ENCODE results near the gene CDH20. TPM values are rescaled to one million over a fixed set of nuclear protein-coding genes. Genes with fewer than 3 reads are reported as not detected.

Gene CDH20
- total RNA-seq, 4 donors from 2014 or later: 1.4 to 17.7 (median 5.1) TPM; not detected in 1

DNA sequence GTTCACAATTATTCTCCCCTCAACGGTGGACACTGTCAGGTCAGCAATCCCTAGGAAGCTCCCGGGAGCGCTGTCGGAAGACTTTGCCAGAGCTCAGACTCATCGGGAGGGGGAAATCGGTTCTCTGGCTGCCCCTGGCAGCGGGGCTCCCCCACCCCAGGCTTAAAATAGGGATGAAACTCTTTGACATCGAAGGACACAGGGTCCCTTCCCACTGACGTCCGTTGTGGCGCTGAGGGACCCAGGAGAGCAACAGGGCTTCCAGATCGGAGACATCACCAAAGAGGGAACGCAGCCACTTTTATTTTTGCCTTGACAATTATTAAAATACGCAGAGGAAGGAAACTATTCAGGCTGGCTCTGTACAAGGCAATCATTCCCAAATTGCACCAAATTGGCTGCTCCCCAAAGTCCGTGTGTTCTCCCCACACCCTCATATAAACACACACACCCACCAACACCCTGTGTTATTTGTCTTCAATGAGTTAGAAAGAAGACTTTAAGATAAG, 249.0 kb downstream of the CDH20 start:
- TF ChIP-seq, protein P1, sequence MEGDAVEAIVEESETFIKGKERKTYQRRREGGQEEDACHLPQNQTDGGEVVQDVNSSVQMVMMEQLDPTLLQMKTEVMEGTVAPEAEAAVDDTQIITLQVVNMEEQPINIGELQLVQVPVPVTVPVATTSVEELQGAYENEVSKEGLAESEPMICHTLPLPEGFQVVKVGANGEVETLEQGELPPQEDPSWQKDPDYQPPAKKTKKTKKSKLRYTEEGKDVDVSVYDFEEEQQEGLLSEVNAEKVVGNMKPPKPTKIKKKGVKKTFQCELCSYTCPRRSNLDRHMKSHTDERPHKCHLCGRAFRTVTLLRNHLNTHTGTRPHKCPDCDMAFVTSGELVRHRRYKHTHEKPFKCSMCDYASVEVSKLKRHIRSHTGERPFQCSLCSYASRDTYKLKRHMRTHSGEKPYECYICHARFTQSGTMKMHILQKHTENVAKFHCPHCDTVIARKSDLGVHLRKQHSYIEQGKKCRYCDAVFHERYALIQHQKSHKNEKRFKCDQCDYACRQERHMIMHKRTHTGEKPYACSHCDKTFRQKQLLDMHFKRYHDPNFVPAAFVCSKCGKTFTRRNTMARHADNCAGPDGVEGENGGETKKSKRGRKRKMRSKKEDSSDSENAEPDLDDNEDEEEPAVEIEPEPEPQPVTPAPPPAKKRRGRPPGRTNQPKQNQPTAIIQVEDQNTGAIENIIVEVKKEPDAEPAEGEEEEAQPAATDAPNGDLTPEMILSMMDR (IDR thresholded peaks at IDR 0.05; ENCODE audit: low read depth): no peak

DNA sequence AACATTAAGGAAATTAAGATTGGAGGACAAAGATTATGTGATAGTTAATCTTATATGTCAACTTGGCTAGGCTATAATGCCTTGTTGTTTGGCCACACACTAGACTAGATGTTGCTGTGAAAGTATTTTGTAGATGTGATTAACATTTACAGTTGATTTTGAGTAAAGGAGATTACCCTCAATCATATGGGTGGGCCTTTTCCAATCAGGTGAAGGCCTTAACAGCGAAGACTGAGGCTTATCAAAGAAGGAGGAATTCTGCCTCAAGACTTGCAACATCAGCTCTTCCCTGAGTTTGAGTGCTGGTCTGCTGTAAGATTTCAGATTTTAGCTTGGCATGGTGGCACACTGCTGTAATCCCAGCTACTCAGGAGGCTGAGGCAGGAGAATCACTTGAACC, 250.3 kb downstream of the CDH20 start:
- TF ChIP-seq, protein P1 (IDR thresholded peaks at IDR 0.05; ENCODE audit: low read depth): no peak

DNA sequence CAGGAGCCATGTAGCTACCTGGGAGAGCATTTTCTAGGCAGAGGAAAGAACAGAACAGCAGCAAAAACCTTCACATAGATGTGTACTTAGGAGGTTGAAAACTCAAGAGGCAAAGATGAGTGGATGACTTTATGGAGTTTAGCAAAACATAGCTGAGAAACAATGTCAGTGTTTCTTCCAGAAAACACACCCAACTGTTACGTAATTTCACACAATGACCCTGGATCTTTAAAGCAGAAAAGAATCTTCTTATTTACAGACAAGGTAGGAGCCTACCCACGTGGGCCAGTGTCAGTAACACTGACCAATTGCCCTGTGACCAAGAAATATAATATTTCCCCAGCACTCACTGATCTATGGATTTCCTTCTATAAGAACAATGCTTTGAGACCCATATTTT, 254.6 kb downstream of the CDH20 start:
- TF ChIP-seq, protein P1 (IDR thresholded peaks at IDR 0.05; ENCODE audit: low read depth): no peak

DNA sequence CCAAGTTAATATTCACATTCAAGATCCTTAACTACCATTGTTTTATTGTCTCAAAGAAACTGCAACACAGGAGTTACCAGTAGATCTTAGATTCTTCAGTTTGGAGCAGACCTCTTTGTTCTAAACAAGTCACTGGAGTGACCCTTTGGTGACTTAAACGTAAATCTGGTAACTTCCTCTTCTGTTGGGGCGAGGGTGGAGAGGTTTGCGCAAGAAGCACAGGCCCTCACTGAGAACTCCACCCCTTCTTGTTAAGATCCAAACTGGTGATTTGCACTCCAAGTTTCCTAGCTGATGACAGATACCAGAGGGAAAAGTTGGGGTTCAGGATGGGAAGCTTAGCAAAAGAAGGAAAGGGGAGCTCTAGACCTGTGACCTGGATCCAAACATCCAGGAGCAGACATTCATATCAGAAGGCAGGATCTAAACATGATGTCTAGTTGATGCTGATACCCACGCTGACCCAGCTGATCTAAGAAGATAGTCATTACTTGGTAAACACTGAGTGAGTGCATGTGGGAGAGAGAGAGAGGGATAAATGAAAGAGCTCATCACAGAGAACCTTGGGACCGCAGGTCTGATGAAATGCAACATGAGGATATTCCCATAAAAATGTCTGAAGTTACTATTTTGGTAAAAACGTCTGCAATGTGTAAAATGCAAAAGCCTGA, 256.0 kb downstream of the CDH20 start:
- TF ChIP-seq, protein P1 (IDR thresholded peaks at IDR 0.05; ENCODE audit: low read depth): no peak

DNA sequence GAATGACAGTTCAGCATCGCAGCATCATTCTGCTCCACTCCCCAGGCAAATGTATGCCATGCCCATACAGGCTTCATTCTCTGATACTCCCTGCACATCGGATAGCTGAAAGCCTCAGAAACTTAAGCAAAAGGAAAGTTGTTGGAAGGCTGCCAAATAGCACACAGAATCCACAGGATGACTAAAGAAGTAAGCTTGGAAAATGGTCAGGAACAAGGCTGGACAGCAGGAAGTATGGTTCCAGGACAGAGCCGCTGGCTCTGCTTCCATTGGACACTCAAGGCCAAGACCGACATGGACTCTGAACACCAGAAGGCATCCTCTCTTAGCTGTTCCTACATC, 256.5 kb downstream of the CDH20 start:
- TF ChIP-seq, protein P1 (IDR thresholded peaks at IDR 0.05; ENCODE audit: low read depth): no peak

DNA sequence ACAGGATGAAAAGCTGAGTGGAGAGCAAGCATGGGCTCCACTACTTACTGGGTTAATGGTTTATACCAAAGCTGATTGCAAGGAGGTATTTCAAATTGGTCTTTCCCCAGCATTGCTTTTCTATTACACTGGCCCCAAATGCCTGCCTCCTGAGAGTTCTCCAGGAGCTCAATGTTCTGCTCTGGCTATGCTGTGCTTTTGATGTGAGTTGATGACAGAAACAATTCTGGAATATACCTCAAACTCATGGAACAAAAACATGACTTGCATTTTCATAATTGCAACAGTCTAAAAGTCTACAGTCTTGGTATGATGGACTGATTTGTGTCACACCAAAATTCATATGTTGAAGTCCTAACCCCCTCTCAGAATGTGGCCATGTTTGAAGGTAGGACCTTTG, 258.0 kb downstream of the CDH20 start:
- TF ChIP-seq, protein P1 (IDR thresholded peaks at IDR 0.05; ENCODE audit: low read depth): no peak

DNA sequence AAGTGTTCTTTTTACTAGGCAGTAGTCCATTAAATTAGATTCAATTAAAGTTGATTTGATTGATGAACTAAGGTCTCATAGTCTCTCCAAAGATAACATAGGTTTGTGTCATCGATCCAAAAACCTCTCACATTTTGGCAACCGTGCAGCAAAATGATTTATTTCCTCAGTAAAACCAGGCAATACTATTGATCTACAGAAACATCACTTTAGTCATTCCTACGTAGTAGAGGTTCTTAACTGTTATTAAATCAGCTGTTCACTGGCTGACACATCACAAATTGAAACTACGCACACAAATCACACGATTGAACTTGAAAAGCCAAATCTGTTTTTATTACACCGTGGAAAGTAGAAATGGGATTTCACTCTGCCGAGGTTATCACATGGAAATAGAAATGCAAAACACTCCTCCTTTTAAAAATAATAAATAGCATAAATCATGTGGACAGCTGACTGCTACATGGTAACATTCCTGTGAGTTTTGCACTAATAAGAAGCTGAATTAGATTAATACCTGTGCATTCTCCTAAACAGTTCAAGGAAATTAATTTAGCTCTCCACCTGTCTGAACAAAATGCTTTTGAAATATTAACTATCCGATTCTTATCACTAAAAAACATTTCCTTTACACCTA, 262.5 kb downstream of the CDH20 start:
- TF ChIP-seq, protein P1 (IDR thresholded peaks at IDR 0.05; ENCODE audit: low read depth): no peak

All from subcutaneous adipose tissue (tissue), 4 donors.